GM19324 (cell line): ENCODE results near the gene ADAMTS16.

Source experiments
- ATAC-seq: cut with Tn5 transposase; IDR thresholded peaks from one replicate; pipeline ENCODE4 v1.9.1; 2021; ENCODE audit warnings: mild to moderate bottlenecking, moderate library complexity; ENCODE audit not compliant: unreplicated experiment, low FRiP score

ADAMTS16 gene

GRCh38 chr5:5275211-5275610 lies 135.1 kb downstream of the ADAMTS16 start:
- no peak for ATAC-seq

GRCh38 chr5:5276430-5276829 lies 136.3 kb downstream of the ADAMTS16 start:
- ATAC-seq: no peak

GRCh38 chr5:5276951-5277517 lies 136.9 kb downstream of the ADAMTS16 start:
- ATAC-seq: no peak

- ATAC-seq: no peak
Observed at GRCh38 chr5:5278201-5278814, 138.2 kb downstream of the ADAMTS16 start.

GRCh38 chr5:5278815-5279381 lies 138.8 kb downstream of the ADAMTS16 start:
- ATAC-seq: no peak

- ATAC-seq: no peak
Observed at GRCh38 chr5:5285906-5286305, 145.8 kb downstream of the ADAMTS16 start.

GRCh38 chr5:5287419-5287818 lies 147.3 kb downstream of the ADAMTS16 start:
- no peak for ATAC-seq

GRCh38 chr5:5288201-5288600 lies 148.1 kb downstream of the ADAMTS16 start:
- ATAC-seq: no peak

GRCh38 chr5:5289537-5289936 lies 149.4 kb downstream of the ADAMTS16 start:
- ATAC-seq: no peak

- no peak for ATAC-seq
Observed at GRCh38 chr5:5290674-5291334, 150.7 kb downstream of the ADAMTS16 start.

- ATAC-seq: no peak
Observed at GRCh38 chr5:5291357-5291756, 151.2 kb downstream of the ADAMTS16 start.

GRCh38 chr5:5293029-5293428 lies 152.9 kb downstream of the ADAMTS16 start:
- ATAC-seq: no peak

GRCh38 chr5:5294429-5294828 lies 154.3 kb downstream of the ADAMTS16 start:
- no peak for ATAC-seq

- ATAC-seq: no peak
Observed at GRCh38 chr5:5295351-5295750, 155.2 kb downstream of the ADAMTS16 start.

- no peak for ATAC-seq
Observed at GRCh38 chr5:5296051-5296450, 155.9 kb downstream of the ADAMTS16 start.

GRCh38 chr5:5297432-5298067 lies 157.4 kb downstream of the ADAMTS16 start:
- no peak for ATAC-seq

- ATAC-seq: no peak
Observed at GRCh38 chr5:5298068-5298633, 158.0 kb downstream of the ADAMTS16 start.

GRCh38 chr5:5298841-5299541 lies 158.9 kb downstream of the ADAMTS16 start:
- no peak for ATAC-seq

- no peak for ATAC-seq
Observed at GRCh38 chr5:5301176-5301575, 161.0 kb downstream of the ADAMTS16 start.

- no peak for ATAC-seq
Observed at GRCh38 chr5:5302201-5302600, 162.1 kb downstream of the ADAMTS16 start.
